CD4-positive, alpha-beta T cell treated with Interleukin-4 for 1 hour (primary cell): ENCODE results near the gene TMED8.
"Not testable (repeated sequence)": the region's sequence is repeated elsewhere in the genome, so short reads cannot be mapped to it uniquely, and the experiment has no call there.

Experiments used
- DNase-seq, 2 donors: peaks; one replicate each; pipeline ENCODE4 v3.0.0-alpha.2; 2020 to 2022

Gene TMED8

DNA sequence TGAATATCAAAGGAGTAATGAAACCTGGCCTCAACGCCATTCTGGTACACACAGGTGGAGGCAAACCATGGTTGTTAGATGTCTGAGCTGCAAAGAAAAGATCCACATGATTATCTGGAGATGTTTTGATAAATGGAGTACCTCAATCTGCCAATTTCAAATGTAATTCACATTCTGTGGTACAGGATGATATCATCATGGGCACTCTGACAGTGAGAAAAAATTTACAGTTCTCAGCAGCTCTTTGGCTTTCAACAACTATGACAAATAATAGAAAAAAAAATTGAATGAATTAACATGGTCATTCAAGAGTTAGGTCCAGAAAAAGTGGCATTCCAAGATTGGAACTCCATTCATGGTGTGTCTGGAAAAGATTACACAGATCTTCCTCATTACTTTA is 17.3 kb downstream of the TMED8 start:
- no peak for DNase-seq

DNA sequence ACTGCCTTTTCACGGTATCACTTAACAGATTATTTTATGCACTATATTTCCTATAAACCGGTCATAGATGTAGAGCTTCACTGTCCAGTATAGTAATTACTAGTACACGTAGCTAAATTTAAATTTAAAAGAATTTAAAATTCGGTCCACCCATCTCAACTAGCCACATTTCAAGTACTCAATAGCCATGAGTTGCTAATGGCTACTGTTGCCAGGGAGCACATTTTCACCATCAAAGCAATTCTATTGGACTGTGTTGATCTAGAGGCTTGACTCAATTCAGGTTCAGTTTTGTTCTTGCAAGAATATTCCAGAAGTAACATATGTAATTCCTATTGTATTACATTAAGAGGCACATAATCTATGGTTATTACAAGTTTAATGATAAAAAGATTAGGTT is 20.0 kb downstream of the TMED8 start:
- no peak for DNase-seq

- DNase-seq = no peak
Observed at GRCh38 chr14:77355811-77356210, 21.1 kb downstream of the TMED8 start.

GRCh38 chr14:77353469-77354141 is 23.3 kb downstream of the TMED8 start:
- DNase-seq = no peak

DNA sequence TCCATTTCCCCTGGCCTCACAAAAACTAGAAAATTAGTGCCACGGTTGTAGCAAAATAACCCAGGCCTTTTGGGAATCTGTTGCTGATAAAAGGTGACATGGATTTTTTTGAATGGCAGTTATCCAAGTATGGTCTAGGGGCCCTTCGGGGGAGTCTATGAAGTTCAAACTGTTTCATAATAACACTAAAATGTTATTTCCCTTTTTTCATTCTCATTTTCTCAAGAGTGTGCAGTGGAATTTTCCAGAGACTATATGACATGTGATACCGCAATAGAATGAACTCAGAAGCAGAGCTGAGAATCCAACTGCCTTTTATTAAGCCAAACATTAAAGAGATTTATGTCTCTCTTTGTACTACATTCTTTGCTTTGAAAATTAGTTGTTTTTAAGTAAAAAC is 29.1 kb downstream of the TMED8 start:
- no peak for DNase-seq

- no peak for DNase-seq
Observed at GRCh38 chr14:77346495-77346894, 30.4 kb downstream of the TMED8 start.

- no peak for DNase-seq
Observed at GRCh38 chr14:77344377-77344996, 32.4 kb downstream of the TMED8 start.

- DNase-seq = no peak
Observed at GRCh38 chr14:77343662-77344061, 33.2 kb downstream of the TMED8 start.

DNA sequence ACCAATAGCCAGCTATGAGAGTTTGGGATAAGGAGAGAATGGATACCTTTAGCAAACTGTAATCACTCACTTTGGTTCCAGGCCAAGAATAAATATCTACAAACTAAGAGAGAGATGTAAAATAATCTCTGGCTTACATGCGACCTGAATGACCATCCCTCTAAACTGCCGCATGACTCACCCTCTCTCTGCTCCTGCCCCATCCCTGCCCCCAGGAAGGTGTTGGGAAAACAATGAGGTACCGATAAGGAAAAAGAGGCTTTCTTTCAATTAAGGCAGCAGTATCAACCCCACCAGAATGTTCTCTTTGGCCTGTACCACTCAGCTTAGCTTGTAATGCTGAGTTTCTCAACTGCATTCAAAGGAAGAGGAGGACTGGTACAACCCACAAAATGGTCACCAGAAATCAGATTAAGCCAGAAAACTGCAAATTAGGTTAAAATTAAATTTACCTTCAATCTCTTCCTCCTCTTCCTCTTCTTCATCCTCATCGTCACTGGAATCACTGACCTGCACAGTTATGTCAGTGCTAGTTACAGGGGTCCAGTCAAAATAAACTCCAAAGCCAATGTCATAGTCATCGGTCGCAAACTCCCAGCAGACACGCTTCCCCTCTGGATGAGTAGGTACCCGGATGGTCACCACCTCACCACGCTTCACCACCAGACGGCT is 34.0 kb downstream of the TMED8 start:
- DNase-seq = no peak

GRCh38 chr14:77340389-77340788 is 36.5 kb downstream of the TMED8 start:
- no peak for DNase-seq

- DNase-seq = no peak
Observed at GRCh38 chr14:77339407-77339806, 37.5 kb downstream of the TMED8 start.

- no peak for DNase-seq
Observed at GRCh38 chr14:77338302-77338701, 38.6 kb downstream of the TMED8 start.

DNA sequence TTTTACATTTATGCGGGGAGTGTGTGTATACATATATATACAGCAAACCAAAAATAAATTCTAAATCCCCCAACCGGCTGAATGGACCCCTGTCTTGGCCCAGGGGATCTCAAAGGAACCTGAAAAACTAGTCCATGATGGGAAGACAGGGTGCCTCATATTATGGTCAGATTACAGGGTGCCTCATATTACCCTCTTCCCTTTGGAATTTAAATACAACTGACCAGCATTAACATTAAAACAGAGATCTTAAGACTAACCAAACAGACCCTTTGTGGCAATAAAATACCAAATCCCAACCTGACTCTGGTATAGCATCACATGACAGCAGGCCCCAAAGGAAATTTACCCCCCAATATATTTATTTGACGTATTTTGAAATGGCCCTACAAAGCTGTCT is 39.0 kb downstream of the TMED8 start:
- DNase-seq = no peak

DNA sequence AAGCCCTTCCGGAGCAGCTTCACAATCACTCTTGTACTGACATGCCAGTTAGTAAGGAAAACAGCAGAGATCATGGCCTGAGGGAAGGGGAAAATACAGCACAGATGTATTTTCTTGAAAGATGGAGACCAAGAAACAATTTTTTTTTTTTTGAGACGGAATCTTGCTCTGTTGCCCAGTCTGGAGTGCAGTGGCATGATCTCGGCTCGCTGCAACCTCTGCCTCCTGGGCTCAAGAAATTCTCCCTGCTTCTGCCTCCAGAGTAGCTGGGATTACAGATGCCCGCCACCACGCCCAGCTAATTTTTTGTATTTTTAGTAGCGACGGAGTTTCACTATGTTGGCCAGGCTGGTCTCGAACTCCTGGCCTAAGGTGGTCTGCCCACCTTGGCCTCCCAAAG is 39.6 kb downstream of the TMED8 start:
- DNase-seq = not testable (repeated sequence)

GRCh38 chr14:77335576-77335975 is 41.3 kb downstream of the TMED8 start:
- no peak for DNase-seq

- no peak for DNase-seq
Observed at GRCh38 chr14:77329872-77330271, 47.0 kb downstream of the TMED8 start.

GRCh38 chr14:77327111-77327510 is 49.8 kb downstream of the TMED8 start:
- DNase-seq = no peak

- DNase-seq = no peak
Observed at GRCh38 chr14:77325746-77326094, 51.2 kb downstream of the TMED8 start.

GRCh38 chr14:77324816-77325745 is 51.8 kb downstream of the TMED8 start:
- no peak for DNase-seq

GRCh38 chr14:77324289-77324688 is 52.6 kb downstream of the TMED8 start:
- DNase-seq = no peak

DNA sequence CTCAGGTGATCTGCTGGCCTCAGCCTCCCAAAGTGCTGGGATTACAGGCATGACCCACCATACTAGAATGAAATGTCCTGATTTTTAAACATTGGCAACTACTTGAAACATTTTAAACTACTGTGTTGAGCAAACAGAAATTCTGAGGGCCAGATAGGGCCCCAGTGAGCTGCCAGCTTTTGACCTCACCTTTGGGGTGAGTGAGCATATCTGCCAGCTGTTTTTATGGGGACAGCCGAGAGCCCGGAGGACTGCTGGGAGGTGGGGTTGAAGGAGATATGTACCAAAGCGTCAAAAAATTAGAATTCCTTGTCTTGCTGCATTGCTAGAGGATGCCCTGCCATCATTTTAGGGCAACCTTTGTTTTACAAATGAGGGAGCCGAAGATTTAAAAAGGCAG is 53.3 kb downstream of the TMED8 start:
- no peak for DNase-seq

DNA sequence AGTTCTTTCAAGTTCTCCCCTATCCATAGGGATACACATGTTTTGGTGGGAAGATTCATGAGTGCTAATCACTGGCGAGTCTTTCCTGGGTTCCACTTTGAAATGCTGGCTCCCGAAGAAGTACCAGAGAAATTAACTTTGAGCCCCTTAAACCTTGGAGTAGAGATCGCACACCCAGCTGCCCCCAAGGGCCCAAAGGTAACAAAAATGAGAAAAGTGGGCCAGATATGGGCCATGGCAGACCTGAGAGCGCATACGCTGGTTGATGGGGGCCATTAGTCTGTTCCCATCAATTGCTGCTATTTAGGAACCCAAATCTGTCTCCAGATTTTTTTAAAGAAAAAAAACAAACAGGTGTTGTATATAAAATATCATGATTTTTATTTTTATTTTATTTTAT is 53.9 kb downstream of the TMED8 start:
- no peak for DNase-seq

DNA sequence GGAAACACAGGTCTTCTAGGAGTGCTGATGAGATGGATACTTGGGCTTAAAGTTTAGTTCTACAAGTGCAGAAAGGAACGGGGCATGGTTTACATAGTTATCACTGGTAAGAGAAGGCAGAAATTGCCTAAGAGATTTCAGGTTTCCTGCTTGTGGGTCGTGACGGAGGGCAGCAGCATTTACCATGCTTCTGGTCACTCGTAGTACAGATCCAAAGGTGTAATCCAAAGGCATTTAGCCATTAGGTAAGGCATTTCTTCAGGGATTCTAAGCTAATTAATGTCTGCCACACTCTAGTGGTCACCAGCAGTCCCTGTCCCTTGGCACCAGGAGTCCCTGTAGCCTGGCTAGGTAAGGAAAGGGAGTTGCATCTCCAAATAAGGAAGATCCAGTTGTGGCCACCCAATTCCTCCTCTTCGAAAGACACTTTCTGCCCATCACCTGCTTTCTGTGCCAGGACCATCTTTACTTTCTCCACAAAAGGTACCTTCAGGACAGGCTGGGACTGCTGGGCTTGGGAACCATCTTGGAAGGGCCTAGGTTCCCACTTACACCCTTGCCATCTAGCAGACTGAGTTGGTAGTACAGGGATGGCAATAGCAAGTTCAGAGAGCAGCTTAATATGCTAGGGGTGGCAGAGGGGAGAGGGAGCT is 54.5 kb downstream of the TMED8 start:
- no peak for DNase-seq
